Spinal cord (tissue), 10 donors: Measurements from ENCODE around the gene PECR. TPM values are rescaled to one million over a fixed set of nuclear protein-coding genes. Genes with fewer than 3 reads are reported as not detected.

ENCODE experiments used
- DNase-seq, 6 donors: peaks; one replicate each; pipeline versions ENCODE4 v3.0.0 to v3.0.0-alpha.2; 2013 to 2015; ENCODE audit warnings: low spot score in 6 of 6, low read depth in 4 of 6
- H3K27ac ChIP-seq: one replicate; pipeline ENCODE4 v1.5.1; 2013; ENCODE audit warnings: low read depth, low read length, control low read depth
- H3K27me3 ChIP-seq: one replicate; pipeline ENCODE4 v1.6.1; 2013; ENCODE audit warnings: low read length; ENCODE audit not compliant: control insufficient read depth, insufficient read depth
- H3K36me3 ChIP-seq: one replicate; pipeline ENCODE4 v1.6.1; 2013; ENCODE audit warnings: low read length; ENCODE audit not compliant: control insufficient read depth, insufficient read depth
- H3K4me1 ChIP-seq: one replicate; pipeline ENCODE4 v1.6.1; 2013; ENCODE audit warnings: low read length; ENCODE audit not compliant: control insufficient read depth, insufficient read depth
- H3K4me3 ChIP-seq: one replicate; pipeline ENCODE4 v1.5.1; 2013; ENCODE audit warnings: low read depth, low read length, control low read depth
- H3K9me3 ChIP-seq: one replicate; pipeline ENCODE4 v1.6.1; 2013; ENCODE audit warnings: low read length; ENCODE audit not compliant: control insufficient read depth, insufficient read depth
- WGBS: methylation state at CpG from one replicate; pipeline ENCODE4 v1.1.5; 2013; ENCODE audit warnings: missing lambda C conversion rate; ENCODE audit not compliant: insufficient coverage; 5-methylcytosine and 5-hydroxymethylcytosine counted together
- polyA plus RNA-seq, 2 donors: library from polyadenylated mRNA; unstranded; fragments of 120-200 nt; gene quantifications; one replicate each; pipeline ENCODE4 v1.2.1, GENCODE V29; 2013; ENCODE audit not compliant: insufficient read length in 2 of 2
- total RNA-seq, 2 donors: library from RNA; depleted of rRNA in 1 of 2; stranded (reverse); fragments of 120-200 nt in 1 of 2; fragments of >200 nt in 1 of 2; gene quantifications; one replicate each; pipeline versions ENCODE4 v1.2.3 to v1.2.4, GENCODE V29; 2013 to 2014
- donor health status: healthy.

The PECR gene
- total and polyA plus RNA-seq, 4 donors: 12.5 to 27.2 (median 17.6) TPM

DNA sequence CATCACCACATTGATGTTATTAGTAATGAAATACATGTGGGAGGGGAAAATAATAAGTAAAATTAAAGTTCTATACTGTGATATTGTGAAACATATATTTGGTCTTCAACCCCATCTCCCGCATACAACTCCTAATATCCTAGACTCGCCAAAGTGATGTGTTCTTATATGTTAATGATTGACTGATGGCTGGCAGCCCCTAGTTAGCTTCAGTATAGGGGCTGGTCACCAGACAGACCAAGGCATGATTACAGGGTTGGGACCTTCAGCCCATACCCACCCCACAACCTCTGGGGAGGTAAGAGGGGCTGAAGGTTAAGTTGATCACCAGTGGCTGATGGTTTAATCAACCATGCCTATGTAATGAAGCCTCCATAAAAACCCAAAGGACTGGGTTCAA, 40.2 kb downstream of the PECR start:
- Histone ChIP-seq H3K27me3 (no peaks in the 10 kb centered on the region), H3K4me1 (no peaks in the 10 kb centered on the region), H3K27ac (no peak overlapping the region), H3K9me3 (no peaks in the 10 kb centered on the region), H3K4me3 (no peak overlapping the region), H3K36me3 (peaks cover 11% of the 10 kb centered on the region)
- no CpG with 5 or more reads among the region's 2 CpGs for WGBS
- DNase-seq: no peak

DNA sequence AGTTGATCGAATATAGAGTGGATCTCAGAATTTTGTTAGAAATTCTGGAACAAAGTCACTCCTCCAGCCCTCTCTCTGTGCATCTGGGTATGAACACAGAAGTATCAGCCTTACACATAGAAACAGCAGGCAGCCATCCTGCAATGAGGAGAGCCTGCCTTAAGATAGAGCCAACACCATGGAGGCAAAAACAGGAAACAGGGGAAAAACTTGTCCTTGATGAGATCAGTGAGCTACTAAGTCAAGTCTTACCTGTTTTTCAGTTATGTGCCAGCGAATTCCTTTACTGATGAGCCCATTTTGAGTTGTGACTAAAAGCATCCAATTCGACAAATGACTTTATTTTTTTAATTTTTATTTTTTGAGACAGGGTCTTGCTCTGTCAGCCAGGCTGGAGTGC, 41.7 kb downstream of the PECR start:
- no peaks in the 10 kb centered on the region for H3K9me3 ChIP-seq
- H3K4me3 ChIP-seq: no peak overlapping the region
- WGBS: 90% methylated on average over 2 of the region's 3 CpGs
- no peak overlapping the region for H3K27ac ChIP-seq
- no peak for DNase-seq
- H3K36me3 ChIP-seq: peaks cover 10% of the 10 kb centered on the region
- no peaks in the 10 kb centered on the region for H3K4me1 ChIP-seq
- H3K27me3 ChIP-seq: no peaks in the 10 kb centered on the region

DNA sequence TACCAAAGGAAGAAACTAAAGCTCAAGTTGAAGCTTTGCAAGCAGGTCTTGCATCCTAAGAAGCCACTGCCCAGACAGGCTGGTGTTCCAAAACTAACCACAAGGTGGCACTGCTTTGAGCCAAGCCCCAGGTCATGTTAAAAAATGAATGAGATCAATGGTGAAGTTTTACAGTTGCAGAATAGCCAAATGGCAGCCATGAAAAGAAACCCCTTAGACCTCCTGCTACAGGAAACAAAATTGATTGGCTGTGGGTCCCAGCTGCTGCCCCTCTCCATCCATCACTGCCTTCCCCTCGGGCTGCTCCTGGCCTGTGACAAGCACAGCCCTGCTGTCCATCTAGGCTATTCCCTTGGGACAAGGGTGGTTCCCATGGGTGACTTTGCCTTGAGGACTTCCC, 47.5 kb downstream of the PECR start:
- DNase-seq: peak in 2 of 6 donors; percentile 77 to 84
- Histone ChIP-seq H3K27me3 (no peaks in the 10 kb centered on the region), H3K4me1 (no peaks in the 10 kb centered on the region), H3K9me3 (no peaks in the 10 kb centered on the region), H3K36me3 (peaks cover 11% of the 10 kb centered on the region), H3K4me3 (no peak overlapping the region), H3K27ac (no peak overlapping the region)
- 8% methylated on average over 1 of the region's 1 CpG for WGBS

DNA sequence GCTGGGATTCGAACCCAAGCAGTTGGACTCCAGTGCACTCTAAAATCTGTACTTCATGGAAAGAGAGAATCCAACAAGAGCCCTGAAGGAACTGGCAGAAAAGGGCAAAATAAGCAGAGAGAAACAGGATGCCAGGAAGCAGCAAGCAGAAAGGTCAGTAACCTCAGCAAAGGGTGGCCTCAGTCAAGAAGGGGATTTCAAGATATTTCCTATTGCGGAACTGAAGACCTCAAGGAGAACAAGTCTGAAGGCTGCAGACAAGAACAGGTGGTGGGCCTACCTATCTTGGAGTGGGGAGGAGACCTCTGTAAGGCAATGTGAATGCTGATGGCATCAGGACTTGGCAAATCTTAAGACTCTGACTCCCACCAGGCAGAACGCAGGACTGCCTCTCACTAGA, 48.2 kb downstream of the PECR start:
- no peak overlapping the region for H3K27ac ChIP-seq
- H3K27me3 ChIP-seq: no peaks in the 10 kb centered on the region
- H3K36me3 ChIP-seq: peaks cover 8% of the 10 kb centered on the region
- no peak overlapping the region for H3K4me3 ChIP-seq
- DNase-seq: no peak
- H3K9me3 ChIP-seq: no peaks in the 10 kb centered on the region
- WGBS: 100% methylated on average over 2 of the region's 3 CpGs
- no peaks in the 10 kb centered on the region for H3K4me1 ChIP-seq

DNA sequence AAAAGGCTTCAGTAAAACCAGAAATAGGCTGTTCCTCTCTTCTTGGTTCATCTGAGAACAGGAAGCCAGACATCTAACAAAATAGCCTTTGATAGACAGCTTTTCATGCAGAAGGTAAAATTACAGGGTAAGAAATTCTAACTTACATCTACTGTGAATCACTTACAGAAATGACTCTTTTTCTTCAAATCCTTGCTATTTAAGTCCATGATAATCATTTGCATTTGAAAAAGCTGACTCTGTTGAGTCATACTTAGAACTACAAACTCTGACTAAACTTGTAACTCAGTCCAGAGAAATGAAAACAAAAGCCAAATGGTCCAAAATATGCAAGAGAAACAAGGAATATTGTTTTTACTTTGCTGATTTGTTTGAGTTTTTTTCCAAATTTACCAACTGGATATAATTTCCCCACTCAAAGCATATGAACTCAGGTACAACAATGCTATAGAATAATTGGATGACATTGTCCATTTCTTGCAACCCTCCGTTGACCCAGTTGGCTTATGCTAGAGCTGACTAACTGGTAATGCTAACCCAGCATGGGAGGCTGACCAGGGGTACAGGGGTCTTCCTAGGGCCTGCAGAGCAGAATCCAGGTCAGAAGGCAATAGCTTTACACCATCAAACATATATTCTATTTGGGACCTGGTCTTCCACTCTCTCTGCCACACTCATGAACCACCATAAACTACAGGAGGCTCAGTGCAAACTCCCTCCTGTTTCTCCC, 49.5 kb downstream of the PECR start:
- no peak for DNase-seq
- H3K27ac ChIP-seq: no peak overlapping the region
- H3K27me3 ChIP-seq: no peaks in the 10 kb centered on the region
- whole genome bisulfite sequencing: 100% methylated on average over 1 of the region's 1 CpG
- H3K9me3 ChIP-seq: no peaks in the 10 kb centered on the region
- H3K36me3 ChIP-seq: peaks cover 5% of the 10 kb centered on the region
- H3K4me1 ChIP-seq: no peaks in the 10 kb centered on the region
- H3K4me3 ChIP-seq: no peak overlapping the region

DNA sequence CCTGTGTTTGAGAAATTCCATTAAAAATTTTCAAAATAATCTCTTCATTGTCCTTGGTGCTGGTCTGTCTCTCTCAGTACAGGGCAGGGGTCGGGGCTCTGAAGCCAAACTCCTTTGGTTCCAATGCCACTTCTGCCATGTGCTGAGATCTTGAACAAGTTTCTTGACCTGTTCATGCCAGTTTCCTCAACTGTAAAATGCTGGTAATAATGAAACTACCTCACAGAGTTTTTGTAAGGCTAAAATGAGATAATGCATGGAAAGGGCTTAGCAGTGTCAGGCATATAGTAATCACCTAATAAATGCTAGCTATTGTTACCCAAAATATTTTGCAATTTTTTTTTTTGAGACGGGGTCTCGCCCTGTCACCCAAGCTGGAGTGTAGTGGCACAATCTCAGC, 51.4 kb downstream of the PECR start:
- DNase-seq: no peak
- Histone ChIP-seq H3K36me3 (peaks cover 5% of the 10 kb centered on the region), H3K4me1 (no peaks in the 10 kb centered on the region), H3K9me3 (no peaks in the 10 kb centered on the region), H3K27me3 (no peaks in the 10 kb centered on the region), H3K27ac (no peak overlapping the region), H3K4me3 (no peak overlapping the region)
- WGBS: 100% methylated on average over 3 of the region's 3 CpGs

DNA sequence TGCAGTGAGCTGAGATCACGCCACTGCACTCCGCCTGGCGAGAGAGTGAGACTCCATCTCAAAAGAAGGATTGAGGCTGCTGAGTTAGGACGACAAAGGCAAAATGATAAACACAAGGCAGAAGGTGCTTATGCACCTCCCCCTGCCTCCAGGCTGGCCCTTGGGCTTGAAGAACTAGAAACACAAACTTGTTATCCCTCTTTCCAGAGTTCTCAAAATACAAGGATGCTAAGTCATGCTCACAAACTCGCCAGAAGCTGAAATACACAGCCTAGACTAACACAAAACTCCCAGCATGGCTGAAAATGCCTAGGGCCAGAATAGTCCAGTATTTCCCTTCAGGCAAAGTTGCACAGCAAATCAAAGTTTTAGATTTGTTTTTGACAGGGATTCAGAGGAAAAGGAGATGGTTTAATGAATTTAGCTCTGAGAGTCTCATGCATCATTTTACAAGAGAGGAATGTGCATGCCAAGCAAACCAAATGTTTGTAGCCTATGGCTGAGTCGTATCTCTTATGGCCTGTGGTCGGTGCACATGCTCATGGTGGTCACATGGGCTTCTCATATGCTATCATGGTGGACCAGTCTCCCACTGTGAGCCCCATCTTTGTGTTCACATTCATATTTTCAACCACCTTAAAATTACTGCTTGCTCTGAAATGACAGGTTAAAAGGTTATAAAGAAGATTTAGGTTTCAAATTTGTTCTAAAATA, 52.0 kb downstream of the PECR start:
- H3K27ac ChIP-seq: no peak overlapping the region
- H3K9me3 ChIP-seq: no peaks in the 10 kb centered on the region
- no peak overlapping the region for H3K4me3 ChIP-seq
- no peaks in the 10 kb centered on the region for H3K4me1 ChIP-seq
- H3K36me3 ChIP-seq: peaks cover under 1% of the 10 kb centered on the region
- H3K27me3 ChIP-seq: no peaks in the 10 kb centered on the region
- DNase-seq: no peak
- WGBS: 95% methylated on average over 6 of the region's 7 CpGs

DNA sequence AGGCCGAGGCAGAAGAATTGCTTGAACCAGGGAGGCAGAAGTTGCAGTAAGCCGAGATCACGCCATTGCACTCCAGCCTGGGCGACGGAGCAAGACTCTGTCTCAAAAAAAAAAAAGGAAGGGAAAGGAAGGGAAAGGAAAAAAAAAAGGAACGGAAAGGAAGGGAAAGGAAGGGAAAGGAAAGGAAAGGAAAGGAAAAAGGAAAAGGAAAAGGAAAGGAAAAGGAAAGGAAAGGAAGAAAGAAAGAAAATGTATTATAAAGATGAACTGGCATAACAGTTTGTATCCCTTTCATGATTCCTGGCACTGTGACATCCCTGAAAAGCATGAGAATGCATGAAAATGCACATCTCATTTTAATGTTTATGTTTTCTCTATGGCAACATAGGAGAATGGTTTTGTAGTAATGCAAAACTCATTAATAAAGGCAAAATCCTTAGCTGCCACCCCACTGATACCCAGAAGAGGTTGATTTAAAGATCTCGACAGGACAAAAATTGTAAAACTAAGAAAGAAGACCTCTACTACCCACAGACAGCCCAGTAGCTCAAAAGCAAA, 56.8 kb downstream of the PECR start:
- H3K36me3 ChIP-seq: no peaks in the 10 kb centered on the region
- H3K9me3 ChIP-seq: no peaks in the 10 kb centered on the region
- H3K27ac ChIP-seq: no peak overlapping the region
- H3K4me1 ChIP-seq: no peaks in the 10 kb centered on the region
- DNase-seq: no peak
- no peak overlapping the region for H3K4me3 ChIP-seq
- H3K27me3 ChIP-seq: no peaks in the 10 kb centered on the region
- WGBS: 97% methylated on average over 6 of the region's 7 CpGs

DNA sequence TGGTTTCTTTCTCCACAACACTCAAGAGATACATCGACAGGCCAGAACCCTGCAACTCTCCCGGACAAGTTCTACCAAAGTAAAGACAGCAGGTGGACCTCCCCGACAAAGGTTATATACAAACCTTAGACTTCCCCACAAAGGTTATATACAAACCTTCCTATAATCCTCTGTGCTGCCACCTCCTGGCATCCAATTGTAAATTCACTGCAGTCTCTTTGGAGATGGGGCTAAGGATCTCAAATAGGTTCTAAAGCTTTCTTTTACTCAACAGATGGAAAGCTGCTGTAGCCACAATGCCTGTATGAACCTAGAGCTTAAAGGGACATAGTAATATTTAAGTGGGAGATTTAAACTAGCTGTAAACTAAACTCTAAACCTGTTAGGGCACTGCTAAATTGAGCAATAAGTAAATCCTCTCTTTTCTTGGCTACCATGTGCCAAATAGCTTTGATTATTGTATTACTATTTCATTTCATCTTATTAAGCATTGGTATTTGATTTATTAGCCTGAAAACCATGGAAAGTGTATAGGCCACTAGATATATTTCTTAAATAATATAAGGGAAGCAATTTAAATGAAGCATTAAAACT, 58.5 kb downstream of the PECR start:
- H3K9me3 ChIP-seq: no peaks in the 10 kb centered on the region
- peak in 3 of 6 donors; percentile 21 to 86 (median 71) for DNase-seq
- no peaks in the 10 kb centered on the region for H3K4me1 ChIP-seq
- H3K27ac ChIP-seq: no peak overlapping the region
- H3K27me3 ChIP-seq: no peaks in the 10 kb centered on the region
- no peak overlapping the region for H3K4me3 ChIP-seq
- 38% methylated on average over 2 of the region's 3 CpGs for WGBS
- no peaks in the 10 kb centered on the region for H3K36me3 ChIP-seq
